ENCODE measurements around the gene SLC9A3. TPM values are rescaled to one million over a fixed set of nuclear protein-coding genes. Genes with fewer than 3 reads are reported as not detected.

SLC9A3 gene
- total RNA-seq, 1 donor from 2014 or later, result 9.9 TPM

DNA sequence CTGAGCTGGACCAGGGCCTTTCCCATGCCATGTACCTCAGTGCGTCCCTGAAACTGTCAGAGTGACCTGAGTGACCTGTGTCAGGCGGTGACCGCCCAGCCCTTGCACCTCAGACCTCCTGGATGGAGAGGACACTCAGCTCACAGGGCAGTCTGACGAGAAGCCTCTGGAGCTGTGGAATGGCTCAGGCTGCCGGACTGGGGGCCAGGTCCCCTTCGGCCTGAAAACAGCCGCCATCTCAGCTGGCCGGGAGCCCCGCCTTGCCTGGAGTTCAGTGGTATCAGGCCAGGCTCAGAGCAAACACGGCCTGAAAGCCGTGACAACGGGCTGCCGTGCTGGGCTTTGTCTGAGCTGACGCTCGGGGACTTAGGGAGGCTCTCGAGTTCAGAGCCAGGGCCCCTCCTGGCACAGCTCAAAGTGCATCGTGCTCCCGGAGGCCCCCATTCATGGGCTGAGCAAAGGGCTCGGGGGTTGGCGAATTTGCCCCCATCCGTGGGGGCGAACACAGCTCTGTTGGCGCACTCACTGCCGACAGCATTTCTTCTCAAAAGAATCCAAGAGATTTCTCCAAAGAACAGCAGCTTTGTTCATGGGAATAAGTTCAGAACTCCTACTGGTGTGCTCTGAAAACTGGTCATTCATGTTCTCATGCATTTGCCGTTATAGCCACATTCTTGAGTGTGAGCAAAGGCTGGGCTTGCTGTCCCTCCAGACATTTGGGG lies 8.4 kb upstream of the SLC9A3 start:
- no peak overlapping the region for H3K4me3 ChIP-seq
- H3K4me1 ChIP-seq, result no peaks in the 10 kb centered on the region
- H3K36me3 ChIP-seq, result no peaks in the 10 kb centered on the region
- TF ChIP-seq, protein P1, sequence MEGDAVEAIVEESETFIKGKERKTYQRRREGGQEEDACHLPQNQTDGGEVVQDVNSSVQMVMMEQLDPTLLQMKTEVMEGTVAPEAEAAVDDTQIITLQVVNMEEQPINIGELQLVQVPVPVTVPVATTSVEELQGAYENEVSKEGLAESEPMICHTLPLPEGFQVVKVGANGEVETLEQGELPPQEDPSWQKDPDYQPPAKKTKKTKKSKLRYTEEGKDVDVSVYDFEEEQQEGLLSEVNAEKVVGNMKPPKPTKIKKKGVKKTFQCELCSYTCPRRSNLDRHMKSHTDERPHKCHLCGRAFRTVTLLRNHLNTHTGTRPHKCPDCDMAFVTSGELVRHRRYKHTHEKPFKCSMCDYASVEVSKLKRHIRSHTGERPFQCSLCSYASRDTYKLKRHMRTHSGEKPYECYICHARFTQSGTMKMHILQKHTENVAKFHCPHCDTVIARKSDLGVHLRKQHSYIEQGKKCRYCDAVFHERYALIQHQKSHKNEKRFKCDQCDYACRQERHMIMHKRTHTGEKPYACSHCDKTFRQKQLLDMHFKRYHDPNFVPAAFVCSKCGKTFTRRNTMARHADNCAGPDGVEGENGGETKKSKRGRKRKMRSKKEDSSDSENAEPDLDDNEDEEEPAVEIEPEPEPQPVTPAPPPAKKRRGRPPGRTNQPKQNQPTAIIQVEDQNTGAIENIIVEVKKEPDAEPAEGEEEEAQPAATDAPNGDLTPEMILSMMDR (IDR thresholded peaks at IDR 0.05), result no peak
- no peak overlapping the region for H3K27ac ChIP-seq
- no peak for DNase-seq (ENCODE audit: low spot score in 2 of 2)
- intact Hi-C loops (cut with DNase I), result no loop called here
- no peaks in the 10 kb centered on the region for H3K9me3 ChIP-seq
- peaks cover 10% of the 10 kb centered on the region for H3K27me3 ChIP-seq

DNA sequence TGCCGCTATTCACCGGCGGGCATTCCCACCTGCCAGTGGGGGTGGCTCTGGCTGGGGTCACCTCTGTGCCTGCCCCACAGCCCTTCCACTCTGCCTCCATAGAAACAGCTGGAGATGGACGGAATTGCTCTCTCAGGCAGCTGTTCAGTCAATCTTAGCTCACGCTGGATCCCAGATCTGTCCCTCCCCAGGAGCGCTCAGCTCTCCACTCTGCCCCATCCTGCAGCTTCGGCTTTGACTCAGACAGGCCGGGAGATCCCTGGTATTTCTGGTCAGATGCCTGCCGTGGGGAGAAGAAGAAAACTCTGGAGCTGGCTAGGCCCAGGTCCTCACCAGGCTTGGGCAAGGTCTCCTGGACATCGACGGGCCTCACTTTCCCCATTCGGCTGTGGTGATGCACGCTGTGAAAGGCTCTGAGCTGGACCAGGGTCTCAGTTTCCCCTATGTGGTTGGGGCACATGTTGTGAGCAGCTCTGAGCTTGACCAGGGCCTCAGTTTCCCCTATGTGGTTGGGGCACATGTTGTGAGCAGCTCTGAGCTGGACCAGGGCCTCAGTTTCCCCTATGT lies 7.6 kb upstream of the SLC9A3 start:
- peaks cover 12% of the 10 kb centered on the region for H3K27me3 ChIP-seq
- no peak overlapping the region for H3K27ac ChIP-seq
- no peaks in the 10 kb centered on the region for H3K9me3 ChIP-seq
- TF ChIP-seq, protein P1 (IDR thresholded peaks at IDR 0.05), result no peak
- H3K36me3 ChIP-seq, result no peaks in the 10 kb centered on the region
- DNase-seq (ENCODE audit: low spot score in 2 of 2), result no peak
- H3K4me1 ChIP-seq, result no peaks in the 10 kb centered on the region
- intact Hi-C loops (cut with DNase I), result no loop called here
- H3K4me3 ChIP-seq, result no peak overlapping the region

DNA sequence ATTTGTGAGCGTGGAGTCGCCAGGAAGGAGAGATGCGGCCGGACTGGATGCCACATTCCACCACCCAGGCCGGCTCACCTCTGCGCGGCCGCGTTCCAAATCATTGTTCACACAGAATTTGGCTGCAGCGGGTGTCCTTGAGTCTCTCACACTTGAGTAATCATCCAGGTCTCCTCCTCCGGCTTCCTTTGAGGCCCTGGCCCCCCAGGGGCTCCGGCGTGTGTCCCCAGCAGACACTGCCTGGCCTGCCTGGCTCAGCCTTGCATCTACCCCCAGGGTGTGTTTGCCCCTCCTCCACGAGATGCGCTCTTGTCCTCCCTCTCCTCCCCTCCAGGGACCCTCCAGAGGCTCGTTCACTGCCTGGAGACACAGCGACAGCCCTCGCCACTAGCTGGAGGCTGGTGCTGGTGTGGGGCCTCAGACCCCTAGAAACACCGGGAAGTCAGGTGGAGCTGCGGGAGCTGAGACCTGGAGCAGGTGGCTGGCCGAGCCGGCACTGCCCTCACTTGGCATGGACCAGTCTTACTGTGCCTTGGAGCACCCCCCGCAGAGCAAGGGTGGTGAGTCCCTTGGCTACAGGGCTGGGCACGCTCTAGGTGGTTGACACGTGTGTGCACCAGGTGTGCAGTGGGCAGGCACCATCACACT lies 7.0 kb upstream of the SLC9A3 start:
- intact Hi-C loops (cut with DNase I), result no loop called here
- H3K9me3 ChIP-seq, result no peaks in the 10 kb centered on the region
- no peak for DNase-seq (ENCODE audit: low spot score in 2 of 2)
- TF ChIP-seq, protein P1 (IDR thresholded peaks at IDR 0.05), result no peak
- no peak overlapping the region for H3K4me3 ChIP-seq
- H3K27me3 ChIP-seq, result peaks cover 12% of the 10 kb centered on the region
- H3K27ac ChIP-seq, result no peak overlapping the region
- H3K36me3 ChIP-seq, result no peaks in the 10 kb centered on the region
- H3K4me1 ChIP-seq, result no peaks in the 10 kb centered on the region

DNA sequence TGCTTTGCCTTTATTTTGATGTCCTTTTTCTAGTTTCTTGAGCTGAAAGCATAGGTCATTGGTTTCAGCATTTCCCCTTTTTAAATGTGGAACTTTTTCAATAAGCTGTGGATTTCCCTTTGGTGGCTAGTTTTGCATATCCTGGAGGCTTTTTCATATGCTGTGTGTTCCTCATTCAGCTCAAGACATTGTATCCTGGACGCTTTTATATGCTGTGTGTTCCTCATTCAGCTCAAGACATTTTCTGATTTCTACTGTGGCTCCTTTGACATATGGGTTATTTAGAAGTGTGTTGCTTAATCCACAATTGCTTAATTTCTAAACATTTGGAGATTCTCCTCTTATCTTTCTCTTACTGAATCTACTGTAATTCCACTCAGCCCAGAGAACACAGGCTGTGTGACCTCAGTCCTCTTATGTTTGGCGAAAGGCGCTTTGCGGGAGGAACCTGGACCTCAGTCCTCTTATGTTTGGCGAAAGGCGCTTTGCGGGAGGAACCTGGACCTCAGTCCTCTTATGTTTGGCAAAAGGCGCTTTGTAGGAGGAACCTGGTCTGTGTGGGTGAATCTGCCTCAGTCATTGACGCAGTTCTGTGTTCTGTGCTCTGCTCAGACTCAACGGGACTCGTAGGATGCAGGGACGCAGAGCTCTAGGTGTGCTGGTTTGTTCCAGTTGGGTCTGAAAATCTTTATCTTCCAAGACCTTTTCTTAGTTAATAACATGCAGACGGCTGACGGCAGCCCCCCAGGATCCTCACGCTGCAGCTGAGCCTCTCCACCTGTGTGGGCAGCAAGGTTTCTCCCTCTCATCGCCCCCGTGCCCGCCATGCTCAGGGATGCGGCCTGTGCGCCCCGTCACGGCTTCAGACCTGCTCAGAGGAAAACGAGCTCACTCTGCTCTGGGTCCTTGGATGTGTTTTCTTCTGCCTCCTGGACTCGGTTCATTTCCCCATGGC lies 6.0 kb upstream of the SLC9A3 start:
- Histone ChIP-seq H3K9me3 (no peaks in the 10 kb centered on the region), H3K27me3 (peaks cover 12% of the 10 kb centered on the region), H3K36me3 (no peaks in the 10 kb centered on the region), H3K4me1 (no peaks in the 10 kb centered on the region), H3K27ac (no peak overlapping the region), H3K4me3 (no peak overlapping the region)
- intact Hi-C loops (cut with DNase I), result no loop called here
- no peak for DNase-seq (ENCODE audit: low spot score in 2 of 2)
- TF ChIP-seq, protein P1 (IDR thresholded peaks at IDR 0.05), result no peak
